ENCODE results near the gene ALDH5A1.

ALDH5A1 gene

DNA sequence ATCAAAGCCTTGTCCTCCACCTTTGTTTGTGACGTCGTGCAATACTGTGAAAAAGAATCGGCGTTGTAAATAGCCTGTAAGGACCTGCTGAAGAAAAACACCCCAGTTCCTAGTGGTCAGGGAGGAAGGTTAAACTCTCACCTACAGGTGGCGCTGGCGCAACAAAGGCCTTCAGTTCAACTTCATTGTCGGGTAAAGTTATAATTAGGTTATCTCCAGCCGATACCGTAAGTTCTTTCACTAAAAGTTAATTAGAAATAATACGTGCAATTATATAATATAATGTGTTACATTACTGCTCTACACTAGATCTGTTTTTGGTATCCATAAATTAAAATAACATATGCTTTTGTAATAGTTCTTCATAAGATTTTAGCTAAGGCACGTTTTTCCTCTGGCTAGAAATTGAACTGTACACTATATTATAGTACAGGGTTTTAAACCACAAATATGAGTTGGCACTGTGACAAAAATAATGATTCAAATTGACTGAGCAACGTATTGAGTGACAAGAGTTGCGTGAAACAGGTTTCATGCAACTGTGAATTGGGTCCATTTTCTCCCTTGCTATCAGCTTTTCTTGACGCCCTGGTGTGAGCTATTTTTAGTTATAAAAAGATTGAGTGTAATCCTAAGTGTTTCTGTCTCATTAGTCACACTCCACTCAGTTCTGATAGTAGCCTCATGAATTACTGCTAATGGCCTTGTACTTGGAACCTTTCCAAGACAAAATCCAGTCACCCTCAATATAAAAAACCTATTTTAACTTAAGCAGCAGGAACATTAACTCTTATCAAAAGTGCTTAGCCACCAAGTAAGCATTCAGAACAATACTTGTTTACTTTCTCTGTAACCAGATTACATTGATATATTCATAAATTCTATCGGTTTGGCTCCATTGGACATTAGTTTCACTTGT, 89.0 kb downstream of the ALDH5A1 start:
- Histone ChIP-seq H2BK5ac (ENCODE audit: low read length) (no peak overlapping the region), H2BK120ac (ENCODE audit: low read depth, low read length) (no peak overlapping the region), H3K18ac (ENCODE audit: low read length) (no peak overlapping the region), H3K4ac (ENCODE audit: low read depth, low read length) (no peak overlapping the region), H4K8ac (ENCODE audit: low read depth, low read length) (no peak overlapping the region), H3K79me1 (ENCODE audit: low read length) (no peaks in the 10 kb centered on the region), H3K4me2 (ENCODE audit: low read length) (no peak overlapping the region), H2BK15ac (replicated peaks; ENCODE audit: low read depth) (no peak overlapping the region), H3K4me3 (ENCODE audit: low read length) (no peak overlapping the region), H3K9ac (ENCODE audit: low read length) (no peak overlapping the region), H3K56ac (ENCODE audit: low read length) (no peak overlapping the region), H3K79me2 (ENCODE audit: control insufficient read depth, insufficient read depth, low read length) (no peaks in the 10 kb centered on the region), H3K27ac (ENCODE audit: low read depth, low read length) (no peak overlapping the region), H2AK5ac (ENCODE audit: low read length) (no peak overlapping the region), H3K36me3 (ENCODE audit: control insufficient read depth, insufficient read depth, low read length) (no peaks in the 10 kb centered on the region), H3K4me1 (ENCODE audit: control insufficient read depth, low read depth, low read length) (no peaks in the 10 kb centered on the region), H3K27me3 (ENCODE audit: insufficient read depth, low read length, poor library complexity) (no peaks in the 10 kb centered on the region), H4K5ac (ENCODE audit: low read length) (no peak overlapping the region), H3K23ac (ENCODE audit: low read length) (no peak overlapping the region)
- DNase-seq, result peak; percentile 80
- WGBS (ENCODE audit: extremely low coverage, insufficient coverage, low lambda C conversion rate), result no CpG with 5 or more reads among the region's 15 CpGs

DNA sequence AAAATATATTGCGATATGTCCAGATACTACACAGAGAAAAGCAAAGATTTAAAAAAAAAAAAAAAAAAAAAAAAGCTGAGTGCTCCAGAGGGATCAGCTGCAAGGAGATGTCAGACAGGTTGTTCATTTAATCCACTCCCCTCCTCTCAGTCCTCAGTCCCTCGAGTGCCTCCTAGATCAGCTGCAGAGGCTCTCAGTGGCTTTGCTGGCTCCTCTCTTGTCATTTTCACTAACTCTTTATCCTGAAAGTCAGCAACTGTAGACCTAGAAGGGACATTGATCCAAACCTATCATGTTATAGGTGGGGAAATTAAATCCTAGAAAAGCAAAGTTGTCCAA, 89.6 kb downstream of the ALDH5A1 start:
- H2AK5ac ChIP-seq (ENCODE audit: low read length), result no peak overlapping the region
- WGBS (ENCODE audit: extremely low coverage, insufficient coverage, low lambda C conversion rate), result no CpG with 5 or more reads among the region's 2 CpGs
- H4K5ac ChIP-seq (ENCODE audit: low read length), result no peak overlapping the region
- H3K79me2 ChIP-seq (ENCODE audit: control insufficient read depth, insufficient read depth, low read length), result no peaks in the 10 kb centered on the region
- H3K79me1 ChIP-seq (ENCODE audit: low read length), result no peaks in the 10 kb centered on the region
- DNase-seq, result peak; percentile 18
- no peak overlapping the region for H3K4ac ChIP-seq (ENCODE audit: low read depth, low read length)
- no peak overlapping the region for H3K9ac ChIP-seq (ENCODE audit: low read length)
- no peak overlapping the region for H3K27ac ChIP-seq (ENCODE audit: low read depth, low read length)
- no peak overlapping the region for H3K56ac ChIP-seq (ENCODE audit: low read length)
- H2BK120ac ChIP-seq (ENCODE audit: low read depth, low read length), result no peak overlapping the region
- no peak overlapping the region for H2BK5ac ChIP-seq (ENCODE audit: low read length)
- H2BK15ac ChIP-seq (replicated peaks; ENCODE audit: low read depth), result no peak overlapping the region
- no peak overlapping the region for H3K4me2 ChIP-seq (ENCODE audit: low read length)
- H3K4me1 ChIP-seq (ENCODE audit: control insufficient read depth, low read depth, low read length), result no peaks in the 10 kb centered on the region
- no peak overlapping the region for H4K8ac ChIP-seq (ENCODE audit: low read depth, low read length)
- no peak overlapping the region for H3K18ac ChIP-seq (ENCODE audit: low read length)
- H3K23ac ChIP-seq (ENCODE audit: low read length), result no peak overlapping the region
- no peak overlapping the region for H3K4me3 ChIP-seq (ENCODE audit: low read length)
- no peaks in the 10 kb centered on the region for H3K36me3 ChIP-seq (ENCODE audit: control insufficient read depth, insufficient read depth, low read length)
- no peaks in the 10 kb centered on the region for H3K27me3 ChIP-seq (ENCODE audit: insufficient read depth, low read length, poor library complexity)

Data from mesendoderm (in vitro differentiated cells).